K562 (cell line): ENCODE measurements around the gene TDRD12. TPM values are rescaled to one million over a fixed set of nuclear protein-coding genes. Genes with fewer than 3 reads are reported as not detected.

Experiments used
- ATAC-seq: fragments of 200-7000 bp; cut with Tn5 transposase; 3 replicates; pipeline ENCODE4 v1.9.1; 2020; ENCODE audit warnings: moderate library complexity
- BruUV-seq: library from RNA; stranded (reverse); fragments of 400-500 nt; replicated peaks from 2 replicates; lab custom pipeline; 2021; lab: Mats Ljungman, UMichigan
- CTCF ChIA-PET: fragments of 300-600 bp; formaldehyde crosslinking; extraction: SDS; loops from one replicate; lab custom pipeline; 2021; ENCODE audit warnings: low intra/inter-chr PET ratio; lab: Yijun Ruan, JAX
- POLR2A ChIA-PET: fragments of 300-600, 350-650 bp; sonication (Branson Sonifier 250); formaldehyde crosslinking; extraction: SDS; loops from one replicate; lab custom pipeline; 2021; ENCODE audit warnings: antibody characterized with exemption, inconsistent platforms; lab: Yijun Ruan, JAX
- DNase-seq, 4 experiments: peaks; one replicate each; pipeline versions ENCODE4 v3.0.0 to v3.0.0-alpha.2; 2011 to 2018; ENCODE audit warnings: low spot score in 3 of 4, mixed read lengths in 3 of 4; ENCODE audit errors: extremely low read depth in 1 of 4
- FAIRE-seq: peaks from 2 replicates; lab custom pipeline; 2011; peaks lifted over from hg19 to GRCh38; lab: Jason Lieb, UNC
- H2AFZ ChIP-seq: 2 replicates; pipeline ENCODE4 v1.6.0; 2011; ENCODE audit warnings: low read depth, low read length, control low read depth, inconsistent platforms
- H3K27ac ChIP-seq: fragments of 200-600 bp; 3 replicates; pipeline ENCODE4 v1.8.0; 2011; ENCODE audit warnings: low read depth, mild to moderate bottlenecking, control low read depth, inconsistent platforms, low read length, moderate library complexity, mixed read lengths; ENCODE audit errors: extremely low read depth
- H3K27me3 ChIP-seq, 2 experiments: fragments of 300-600 bp in 1 of 2; 2 replicates in 1 of 2; 3 replicates in 1 of 2; pipeline versions ENCODE4 v1.6.0 to v1.8.0; 2011; ENCODE audit warnings: inconsistent platforms in 2 of 2, low read length in 2 of 2, mild to moderate bottlenecking in 1 of 2, mixed read lengths in 1 of 2, moderate library complexity in 1 of 2; ENCODE audit not compliant: control insufficient read depth in 2 of 2, insufficient read depth in 2 of 2
- H3K36me3 ChIP-seq: fragments of 300-600 bp; 3 replicates; pipeline ENCODE4 v1.8.0; 2011; ENCODE audit warnings: mild to moderate bottlenecking, low read length, inconsistent platforms; ENCODE audit not compliant: control insufficient read depth, insufficient read depth
- H3K4me1 ChIP-seq, 2 experiments: fragments of 200-600 bp in 1 of 2; replicated peaks in 1 of 2; 2 replicates in 1 of 2; 3 replicates in 1 of 2; pipeline versions ENCODE4 v1.5.1 to v1.8.0; 2011; ENCODE audit warnings: inconsistent platforms in 2 of 2, low read length in 2 of 2, mild to moderate bottlenecking in 1 of 2, mixed read lengths in 1 of 2, moderate library complexity in 1 of 2; ENCODE audit not compliant: control insufficient read depth in 2 of 2, insufficient read depth in 2 of 2
- H3K4me2 ChIP-seq: 2 replicates; pipeline ENCODE4 v1.6.1; 2011; ENCODE audit warnings: low read length, control low read depth, inconsistent platforms, mixed read lengths; ENCODE audit not compliant: insufficient read depth
- H3K4me3 ChIP-seq: fragments of 200-600 bp; sonication (generic), shearing (Covaris generic); 2 replicates; pipeline ENCODE4 v1.5.1; 2016; ENCODE audit warnings: control low read depth, inconsistent platforms
- H3K79me2 ChIP-seq: fragments of 200-600 bp; 3 replicates; pipeline ENCODE4 v1.8.0; 2011; ENCODE audit warnings: low read length, inconsistent platforms; ENCODE audit not compliant: control insufficient read depth, insufficient read depth
- H3K9ac ChIP-seq, 2 experiments: 2 replicates each; pipeline versions ENCODE4 v1.6.0 to v1.6.1; 2011; ENCODE audit warnings: low read depth in 2 of 2, low read length in 2 of 2, control low read depth in 1 of 2, inconsistent platforms in 1 of 2, mild to moderate bottlenecking in 1 of 2, mixed read lengths in 1 of 2; ENCODE audit not compliant: insufficient read depth in 1 of 2
- H3K9me1 ChIP-seq: one replicate; pipeline ENCODE4 v1.6.0; 2011; ENCODE audit warnings: inconsistent platforms, mild to moderate bottlenecking, low read length, moderate library complexity; ENCODE audit not compliant: control insufficient read depth, insufficient read depth
- H3K9me3 ChIP-seq: replicated peaks from 2 replicates; pipeline ENCODE4 v1.5.1; 2011; ENCODE audit warnings: low read depth, low read length, inconsistent platforms; ENCODE audit not compliant: control insufficient read depth, insufficient read depth
- H4K20me1 ChIP-seq: replicated peaks from 2 replicates; pipeline ENCODE4 v1.6.1; 2011; ENCODE audit warnings: low read length, inconsistent platforms, mixed read lengths; ENCODE audit not compliant: control insufficient read depth, insufficient read depth
- ATF3 ChIP-seq, 2 experiments: fragments of 450-650 bp in 1 of 2; sonication (generic) in 1 of 2; formaldehyde crosslinking in 1 of 2; IDR thresholded peaks in 1 of 2; conservative IDR thresholded peaks in 1 of 2; 2 replicates each; pipeline versions ENCODE4 v1.6.1 to v1.8.1; 2016 to 2023; ENCODE audit warnings: mild to moderate bottlenecking in 2 of 2, moderate library complexity in 2 of 2, inconsistent platforms in 1 of 2, missing genetic modification reagents in 1 of 2
- CCNT2 ChIP-seq: IDR thresholded peaks from 2 replicates; pipeline ENCODE4 v1.6.1; 2011; ENCODE audit warnings: borderline replicate concordance, low read depth, mild to moderate bottlenecking, moderate library complexity, mixed read lengths, low read length; ENCODE audit not compliant: insufficient read length; ENCODE audit errors: extremely low read depth
- FIP1L1 ChIP-seq: fragments of 200-400 bp; formaldehyde crosslinking; IDR thresholded peaks from 2 replicates; pipeline ENCODE4 v1.6.1; 2018; ENCODE audit warnings: mild to moderate bottlenecking, low read depth, low read length; ENCODE audit not compliant: poor library complexity, severe bottlenecking
- HNRNPK ChIP-seq: fragments of 200-400 bp; formaldehyde crosslinking; IDR thresholded peaks from one replicate; pipeline ENCODE4 v1.6.1; 2018; ENCODE audit warnings: mild to moderate bottlenecking, low read depth, low read length; ENCODE audit not compliant: poor library complexity, severe bottlenecking
- HNRNPL ChIP-seq: fragments of 200-400 bp; formaldehyde crosslinking; IDR thresholded peaks from 2 replicates; pipeline ENCODE4 v1.6.1; 2017; ENCODE audit warnings: low read depth, mild to moderate bottlenecking, low read length
- MBD1 ChIP-seq: fragments of 250-450 bp; sonication (Bioruptor Pico); IDR thresholded peaks from 2 replicates; pipeline ENCODE4 v1.8.0; 2022; ENCODE audit warnings: inconsistent platforms
- PCBP1 ChIP-seq: fragments of 200-400 bp; formaldehyde crosslinking; IDR thresholded peaks from 2 replicates; pipeline ENCODE4 v1.6.1; 2018; ENCODE audit warnings: mild to moderate bottlenecking, low read depth, low read length; ENCODE audit not compliant: poor library complexity, severe bottlenecking
- PREB ChIP-seq: sonication (generic); formaldehyde crosslinking; IDR thresholded peaks from 2 replicates; pipeline ENCODE4 v1.8.1; 2023; ENCODE audit warnings: mild to moderate bottlenecking, missing genetic modification reagents
- SIRT6 ChIP-seq: IDR thresholded peaks from one replicate; pipeline ENCODE4 v1.6.1; 2012; ENCODE audit warnings: low read depth, mild to moderate bottlenecking, control low read depth, inconsistent platforms, low read length, moderate library complexity
- SLC30A9 ChIP-seq: fragments of 250-450 bp; sonication (Bioruptor Pico); IDR thresholded peaks from 2 replicates; pipeline ENCODE4 v1.8.0; 2022; ENCODE audit warnings: mild to moderate bottlenecking, moderate library complexity
- SMAD1 ChIP-seq: fragments of 150-350 bp; IDR thresholded peaks from 2 replicates; pipeline ENCODE4 v1.6.1; 2014; ENCODE audit warnings: low read length, low read depth; ENCODE audit not compliant: partially characterized antibody
- TAF7 ChIP-seq: fragments of 450-650 bp; IDR thresholded peaks from 2 replicates; pipeline ENCODE4 v1.6.1; 2016; ENCODE audit warnings: missing genetic modification characterization, missing compliant biosample characterization
- TAL1 ChIP-seq: fragments of 450-650 bp; IDR thresholded peaks from 2 replicates; pipeline ENCODE4 v1.6.1; 2016; ENCODE audit warnings: mild to moderate bottlenecking
- TGIF2 ChIP-seq: sonication (generic); formaldehyde crosslinking; IDR thresholded peaks from 2 replicates; pipeline ENCODE4 v1.8.1; 2022; ENCODE audit warnings: mild to moderate bottlenecking, missing genetic modification reagents, moderate library complexity
- ZFP36 ChIP-seq: fragments of 150-350 bp; IDR thresholded peaks from 2 replicates; pipeline ENCODE4 v1.6.1; 2018; ENCODE audit warnings: low read length, low read depth; ENCODE audit not compliant: partially characterized antibody
- ZNF143 ChIP-seq: sonication (generic); formaldehyde crosslinking; IDR thresholded peaks from 2 replicates; pipeline ENCODE4 v1.9.0; 2022; ENCODE audit warnings: mild to moderate bottlenecking, missing genetic modification reagents
- ZNF165 ChIP-seq: fragments of 250-450 bp; sonication (Bioruptor Pico); IDR thresholded peaks from 2 replicates; pipeline ENCODE4 v1.4.0; 2020; ENCODE audit warnings: borderline replicate concordance
- ZNF24 ChIP-seq: fragments of 450-650 bp; IDR thresholded peaks from 2 replicates; pipeline ENCODE4 v1.6.1; 2016
- ZNF436 ChIP-seq: fragments of 250-450, 450-650 bp; sonication (Bioruptor Pico); formaldehyde crosslinking; IDR thresholded peaks from 2 replicates; pipeline ENCODE4 v1.7.0; 2020; ENCODE audit warnings: mild to moderate bottlenecking
- WGBS: fragments of 100-300 bp; shearing (Covaris generic); methylation state at CpG from one replicate; pipeline ENCODE4 v1.1.6; 2016; ENCODE audit warnings: low coverage, mixed read lengths; ENCODE audit not compliant: insufficient coverage; ENCODE audit errors: missing lambda C conversion rate; 5-methylcytosine and 5-hydroxymethylcytosine counted together
- in situ Hi-C: fragments of 300-500 bp; cut with MboI; formaldehyde crosslinking; loops from 4 replicates; pipeline ENCODE4 v1.15.0; 2018; ENCODE audit warnings: inconsistent platforms, mixed read lengths
- intact Hi-C: fragments of 100-400 bp; cut with micrococcal nuclease; formaldehyde crosslinking; loops from 2 replicates; pipeline ENCODE4 v1.14.2; 2022
- polyA plus RNA-seq, 8 experiments: library from polyadenylated mRNA; depleted of rRNA in 4 of 8; stranded (reverse) in 5 of 8; unstranded in 3 of 8; fragments of >200 nt; fragmentation: Nextera tagmentation in 2 of 8; fragmentation: Illumina TruSeq in 1 of 8; extraction: Ambion mirVana in 2 of 8; extraction: Trizol in 1 of 8; gene quantifications; 2 replicates each; pipeline versions ENCODE4 v1.2.1 to v1.2.3, GENCODE V29; 2011 to 2014; ENCODE audit warnings: inconsistent platforms in 1 of 8, missing spikeins in 1 of 8
- total RNA-seq, 7 experiments: library from RNA; depleted of rRNA in 6 of 7; stranded (reverse); fragments of >200 nt in 6 of 7; fragmentation: Illumina TruSeq in 2 of 7; extraction: Trizol in 2 of 7; gene quantifications; 2 replicates each; pipeline versions ENCODE4 v1.2.1 to v1.2.3, GENCODE V29; 2011 to 2021; ENCODE audit warnings: low replicate concordance in 1 of 7

TDRD12 gene
- total and polyA plus RNA-seq, 9 of the 15 experiments (the other 6 are each of a cell fraction or from before 2014, with no cell fraction given): 0.03 TPM; not detected in 8

GRCh38 chr19:32675720-32676185, 43.8 kb upstream of the TDRD12 start, which contains the start of gene RGS9BP:
RGS9BP (plus strand) TSS chr19:32675848; CDS start chr19:32676264, 416 bp downstream.
- Histone ChIP-seq H3K79me2 (peaks cover 42% of the 10 kb centered on the region), H3K27me3 (no peaks in the 10 kb centered on the region), H3K9me3 (no peaks in the 10 kb centered on the region; the same call in 1 of the 2 replicates), H3K27ac (peak within 1 kb of the TSS; percentile 79), H4K20me1 (no peaks in the 10 kb centered on the region; the same call in 1 of the 2 replicates), H3K4me3 (peak within 1 kb of the TSS; percentile 92), H3K36me3 (peaks cover 9% of the 10 kb centered on the region; the same call in 1 of the 3 replicates), H3K9ac (peak within 1 kb of the TSS; percentile 71 to 96), H3K9me1 (no peaks in the 10 kb centered on the region), H2AFZ (peak within 1 kb of the TSS; percentile 96), H3K4me2 (peak within 1 kb of the TSS; percentile 91), H3K4me1 (peaks cover 35 to 55% of the 10 kb centered on the region in 2 experiments)
- DNase-seq (peak; percentile 61 to 83 (median 76)), ATAC-seq (peak; percentile 50), FAIRE-seq (no peak)
- ChIA-PET CTCF (no interaction called here), POLR2A (interaction anchor here (1.0 to 1.2 kb wide), 3 partner anchors 9 to 18 kb away, joined by 4 to 6 read pairs (median 4); partner anchors contain the start of gene NUDT19)
- no TSS peak for BruUV-seq
- 66% methylated on average over 27 of the region's 53 CpGs for WGBS
- in situ Hi-C loops: no loop called here
- intact Hi-C loops: loop anchor here (1.0 kb wide), 1 partner anchor 12 kb away; no protein-coding TSS in a partner anchor
- TF ChIP-seq PCBP1 (no peak), FIP1L1 (no peak), TAF7 (no peak), MBD1 (CRISPR knock-in tag) (peak; percentile 74; the same call in 1 of the 2 replicates), ATF3 (IDR thresholded peaks at IDR 0.05) (no peak), ATF3 (CRISPR knock-in tag; conservative IDR thresholded peaks at IDR 0.05) (no peak), ZNF165 (CRISPR knock-in tag) (no peak), HNRNPL (no peak), ZNF24 (no peak), SMAD1 (no peak), ZNF143 (0 out of 2 replicates have a peak, but pooled peaks have one; percentile 33), TAL1 (no peak), PREB (no peak), TGIF2 (CRISPR knock-in tag) (no peak), ZNF436 (CRISPR knock-in tag) (no peak), SLC30A9 (CRISPR knock-in tag) (no peak), SIRT6 (no peak), HNRNPK (peak; percentile 17), ZFP36 (no peak), CCNT2 (no peak)
